Activated naive CD4-positive, alpha-beta T cell (primary cell): ENCODE results near the gene OST4.
"Not testable (repeated sequence)": the region's sequence is repeated elsewhere in the genome, so short reads cannot be mapped to it uniquely, and the experiment has no call there.

Source experiments
- DNase-seq, 4 experiments: peaks; one replicate each; lab custom pipeline; 2025; lab: John Stamatoyannopoulos, UW

The OST4 gene

DNA sequence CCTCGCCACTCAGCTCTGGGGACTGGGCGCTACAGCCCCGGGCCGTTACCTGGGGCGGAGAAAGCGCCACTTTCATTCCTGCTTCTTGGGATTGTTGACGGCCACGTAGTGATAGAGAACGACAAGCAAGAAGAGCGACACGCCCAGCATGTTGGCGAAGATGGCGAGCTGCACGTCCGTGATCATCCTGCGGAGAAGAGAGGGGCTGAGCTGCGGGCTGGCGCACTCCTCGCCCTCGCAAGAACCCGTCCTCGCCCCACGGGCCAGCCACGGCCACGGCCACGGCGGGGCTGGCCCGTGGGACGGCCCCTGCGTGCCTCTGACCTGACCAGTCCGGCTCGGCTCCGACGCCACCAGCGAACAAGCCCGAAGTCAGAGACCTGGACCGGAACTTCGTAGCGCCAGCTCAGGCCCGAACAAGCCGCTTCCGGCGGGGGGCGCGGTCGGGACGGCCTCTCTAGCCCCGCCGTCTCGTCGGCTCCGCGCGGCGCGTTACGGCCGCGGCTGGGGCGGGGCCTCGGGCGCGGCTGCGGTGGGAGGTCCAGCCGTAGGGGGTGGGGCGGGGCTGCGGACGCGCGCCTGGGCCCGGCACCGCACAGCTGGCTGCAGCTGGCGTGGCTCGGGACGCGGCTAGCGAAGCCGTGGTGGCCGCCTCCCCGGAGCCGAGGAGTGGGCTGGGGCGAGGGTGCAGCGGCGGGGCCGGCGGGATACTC, at the start of gene OST4:
OST4 (minus strand) TSS at position 378 of the 713 bp plus-strand sequence.
- DNase-seq: peak; percentile 50 to 88 (median 74)

DNA sequence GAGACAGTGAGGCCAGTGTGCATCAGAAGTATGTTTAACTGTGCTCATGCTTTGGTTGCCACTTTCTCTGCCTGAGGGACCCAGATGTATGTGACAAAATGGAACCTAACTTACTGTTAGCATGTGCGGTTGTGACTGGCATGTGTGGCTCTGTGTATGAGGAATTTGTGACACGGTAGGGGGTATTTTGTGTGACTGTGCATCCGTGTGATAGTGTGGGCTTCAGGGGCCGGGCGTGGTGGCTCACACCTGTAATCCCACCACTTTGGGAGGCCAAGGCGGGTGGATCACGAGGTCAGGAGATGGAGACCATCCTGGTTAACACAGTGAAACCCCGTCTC, 47.8 kb upstream of the OST4 start:
- not testable (repeated sequence) for DNase-seq

DNA sequence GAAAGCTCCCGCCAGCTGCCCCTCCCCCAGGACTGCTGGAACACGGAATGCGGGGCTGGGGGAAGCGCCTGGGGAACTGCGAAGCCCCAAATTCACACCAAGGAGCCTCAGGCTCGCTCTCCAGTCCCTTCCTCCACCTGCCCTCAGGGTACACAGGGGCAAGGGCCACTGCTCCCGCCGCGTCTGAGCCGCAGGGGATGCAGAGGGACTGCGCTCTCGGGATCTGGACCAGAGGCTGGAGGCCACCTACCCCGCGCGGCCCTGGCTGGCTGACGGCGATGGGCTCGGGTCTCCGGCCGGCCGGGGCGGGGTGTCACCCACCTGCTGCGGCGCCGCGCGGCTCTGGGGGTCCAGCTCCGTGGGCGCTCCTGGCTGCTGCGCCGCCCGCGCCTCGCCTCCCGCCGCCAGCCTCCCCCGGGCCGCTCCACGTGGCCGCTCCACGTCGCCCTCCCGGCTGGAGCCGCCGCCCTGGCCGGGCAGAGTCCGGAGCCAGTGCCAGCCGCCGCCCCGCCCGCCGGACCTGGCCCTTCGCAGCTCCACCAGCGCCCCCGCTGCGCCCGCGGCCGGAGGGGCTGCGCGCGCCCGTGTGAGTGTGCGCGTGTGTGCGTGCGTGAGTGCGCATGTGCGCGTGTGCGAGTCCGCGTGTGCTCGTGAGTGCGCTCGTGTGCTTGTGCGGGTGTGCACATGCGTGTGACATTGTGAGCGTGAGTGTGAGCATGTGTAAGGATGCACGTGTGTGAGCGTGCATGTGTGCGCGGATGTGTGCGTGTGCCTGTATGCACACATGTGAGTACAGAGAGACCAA, 47.3 kb upstream of the OST4 start, which contains the start of gene CGREF1:
CGREF1 (minus strand) TSS at position 604 of the 805 bp plus-strand sequence. CDS start 14,762 bp downstream, outside the sequence.
- no peak for DNase-seq

DNA sequence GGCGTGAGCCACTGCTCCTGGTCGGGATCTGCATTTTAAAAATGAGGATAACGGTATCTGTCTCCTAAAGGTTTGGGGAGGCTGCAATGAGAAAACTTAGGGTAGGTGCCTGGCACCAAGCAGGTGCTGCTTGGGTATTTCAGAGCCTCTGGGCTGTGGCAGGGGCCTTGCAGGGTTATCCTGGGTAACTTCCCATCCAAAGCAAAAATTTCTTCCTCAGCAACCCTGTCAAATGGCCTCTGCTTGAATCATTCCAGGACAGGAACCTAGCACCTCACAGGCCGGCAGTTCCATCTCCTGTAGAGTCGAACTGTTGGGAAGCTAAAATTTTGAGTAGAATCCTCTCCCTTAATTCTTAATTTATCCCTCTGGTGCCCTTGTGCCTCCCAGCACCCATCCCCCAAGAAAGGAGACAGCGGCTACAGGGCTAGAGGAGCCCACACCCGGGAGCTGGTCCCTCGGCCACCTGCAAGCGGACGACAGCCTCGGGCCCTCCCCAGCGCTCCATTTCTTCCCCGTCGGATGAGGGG, 46.6 kb upstream of the OST4 start:
- no peak for DNase-seq

DNA sequence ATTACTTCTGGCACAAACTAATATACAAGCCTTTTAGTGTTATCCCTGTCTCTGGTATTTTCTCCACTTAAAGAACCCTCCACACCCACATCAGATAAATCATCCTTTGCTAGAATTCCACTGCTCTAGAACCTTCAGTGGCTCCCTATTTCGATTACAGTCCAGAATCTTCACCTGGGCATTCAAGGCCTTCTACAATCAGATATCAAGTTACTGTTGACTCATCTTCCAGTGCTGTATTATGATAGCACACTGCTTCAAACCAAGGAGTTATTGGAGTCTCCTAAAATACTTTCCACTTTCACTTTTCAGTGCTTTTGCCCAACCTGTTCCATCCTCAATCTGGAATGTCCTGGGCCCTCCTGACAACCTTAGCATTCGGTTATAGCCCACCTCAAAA, 44.1 kb upstream of the OST4 start:
- DNase-seq: no peak

DNA sequence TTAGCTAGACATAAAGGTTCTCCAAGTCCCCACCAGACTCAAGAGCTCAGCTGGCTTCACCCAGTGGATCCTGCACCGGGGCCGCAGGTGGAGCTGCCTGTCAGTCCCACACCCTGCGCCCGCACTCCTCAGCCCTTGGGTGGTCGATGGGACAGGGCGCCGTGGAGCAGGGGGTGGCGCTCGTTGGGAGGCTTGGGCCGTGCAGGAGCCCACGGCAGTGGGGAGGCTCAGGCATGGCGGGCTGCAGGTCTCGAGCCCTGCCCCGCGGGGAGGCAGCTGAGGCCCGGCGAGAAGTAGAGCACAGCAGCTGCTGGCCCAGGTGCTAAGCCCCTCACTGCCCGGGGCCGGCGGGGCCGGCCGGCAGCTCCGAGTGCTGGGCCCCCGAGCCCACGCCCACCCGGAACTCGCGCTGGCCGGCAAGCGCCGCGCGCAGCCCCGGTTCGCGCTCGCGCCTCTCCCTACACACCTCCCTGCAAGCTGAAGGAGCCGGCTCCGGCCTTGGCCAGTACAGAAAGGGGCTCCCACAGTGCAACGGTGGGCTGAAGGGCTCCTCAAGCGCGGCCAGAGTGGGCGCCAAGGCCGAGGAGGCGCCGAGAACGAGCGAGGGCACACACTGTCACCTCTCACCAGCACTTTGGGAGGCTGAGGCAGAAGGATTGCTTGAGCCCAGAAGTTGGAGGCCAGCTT, 40.1 kb upstream of the OST4 start:
- not testable (repeated sequence) for DNase-seq

DNA sequence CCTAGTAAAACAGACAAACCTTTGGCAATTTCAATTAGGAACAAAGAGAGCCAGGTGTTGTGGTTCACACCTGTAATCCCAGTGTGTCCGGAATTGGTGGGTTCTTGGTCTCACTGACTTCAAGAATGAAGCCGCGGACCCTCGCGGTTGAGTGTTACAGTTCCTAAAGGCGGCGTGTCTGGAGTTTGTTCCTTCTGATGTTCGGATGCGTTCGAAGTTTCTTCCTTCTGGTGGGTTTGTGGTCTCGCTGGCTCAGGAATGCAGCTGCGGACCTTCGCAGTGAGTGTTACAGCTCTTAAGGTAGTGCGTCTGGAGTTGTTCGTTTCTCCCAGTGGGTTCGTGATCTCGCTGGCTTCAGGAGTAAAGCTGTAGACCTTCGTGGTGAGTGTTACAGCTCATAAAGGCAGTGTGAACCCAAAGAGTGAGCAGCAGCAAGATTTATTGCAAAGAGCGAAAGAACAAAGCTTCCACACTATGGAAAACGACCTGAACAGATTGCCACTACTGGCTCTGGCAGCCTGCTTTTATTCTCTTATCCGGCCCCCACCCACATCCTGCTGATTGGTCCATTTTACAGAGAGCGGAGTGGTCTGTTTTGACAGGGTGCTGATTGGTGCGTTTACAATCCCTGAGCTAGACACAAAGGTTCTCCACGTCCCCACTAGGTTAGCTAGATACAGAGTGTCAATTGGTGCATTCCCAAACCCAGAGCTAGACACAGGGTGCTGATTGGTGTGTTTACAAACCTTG, 39.3 kb upstream of the OST4 start:
- DNase-seq: not testable (repeated sequence)

DNA sequence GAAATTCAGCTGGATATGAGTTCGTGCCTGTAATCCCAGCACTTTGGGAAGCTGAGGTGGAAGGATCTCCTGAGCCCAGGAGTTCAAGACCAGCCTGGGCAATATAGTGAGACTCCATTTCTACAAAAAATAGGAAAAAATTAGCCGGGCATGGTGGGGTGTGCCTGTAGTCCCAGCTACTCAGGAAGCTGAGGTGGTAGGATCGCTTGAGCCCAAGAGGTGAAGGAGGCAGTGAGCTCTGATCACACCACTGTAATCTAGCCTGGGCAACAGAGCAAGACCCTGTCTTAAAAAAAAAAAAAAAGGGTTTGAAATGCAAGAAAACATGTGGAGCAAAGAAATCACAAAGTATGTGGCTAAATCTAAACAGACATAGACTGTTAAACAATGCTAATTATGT, 37.6 kb upstream of the OST4 start:
- DNase-seq: no peak

DNA sequence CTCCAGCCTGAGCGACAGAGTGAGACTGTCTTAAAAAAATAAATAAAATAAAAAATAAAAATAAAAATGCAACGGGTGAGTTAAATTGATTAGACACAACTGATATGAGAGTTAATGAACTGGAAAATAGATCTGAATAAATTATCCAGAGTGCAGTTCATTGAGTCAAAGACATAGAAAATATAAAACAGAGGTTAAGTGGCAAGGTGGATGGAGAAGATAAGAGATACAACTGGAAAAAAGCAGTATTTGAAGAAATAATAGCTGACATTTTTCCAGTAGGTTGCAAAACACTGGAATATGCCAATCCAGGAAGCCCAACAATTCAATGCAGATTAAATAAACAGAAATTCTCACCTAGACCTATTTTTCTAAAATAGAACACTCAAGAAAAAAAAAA, 36.8 kb upstream of the OST4 start:
- DNase-seq: no peak

DNA sequence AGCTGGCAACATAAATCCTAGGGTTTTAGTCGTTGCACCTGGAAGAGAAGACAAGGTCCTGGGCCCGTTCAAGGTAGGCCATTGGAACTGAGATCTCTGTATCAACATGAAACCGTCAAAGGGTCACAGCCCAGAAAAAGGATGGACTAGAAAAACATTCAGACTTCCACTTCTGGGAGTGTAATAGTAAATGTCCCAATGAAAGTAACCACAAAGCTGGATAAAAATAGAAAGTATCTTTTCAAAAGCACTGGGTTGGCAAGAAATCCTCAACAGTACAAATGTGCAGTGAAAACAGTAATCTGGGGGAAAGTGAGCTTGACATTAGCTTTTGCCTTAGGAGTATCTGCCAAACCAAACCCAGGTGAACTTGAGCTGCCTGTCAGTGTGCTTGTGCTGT, 34.5 kb upstream of the OST4 start:
- DNase-seq: no peak

DNA sequence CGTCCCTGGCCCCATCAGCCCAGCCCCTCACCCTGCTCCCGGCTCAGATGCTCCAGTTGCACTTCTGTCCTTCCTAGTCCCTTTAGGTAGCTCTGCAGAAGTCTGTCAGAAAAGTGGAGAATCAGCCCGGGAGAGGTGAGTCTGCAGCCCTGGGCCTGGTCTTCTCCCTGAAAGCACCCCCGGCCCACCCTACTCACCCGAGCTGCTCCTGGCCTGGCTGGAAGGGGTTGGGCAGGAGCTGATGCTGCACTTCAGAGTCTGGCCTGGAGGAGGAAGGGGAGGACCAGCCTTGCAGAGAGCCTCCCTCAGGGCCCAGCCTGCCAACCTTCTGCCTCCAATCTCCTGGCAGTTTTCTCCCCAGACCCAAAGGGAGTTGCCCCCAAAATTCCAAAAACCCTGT, 30.9 kb upstream of the OST4 start:
- DNase-seq: no peak

DNA sequence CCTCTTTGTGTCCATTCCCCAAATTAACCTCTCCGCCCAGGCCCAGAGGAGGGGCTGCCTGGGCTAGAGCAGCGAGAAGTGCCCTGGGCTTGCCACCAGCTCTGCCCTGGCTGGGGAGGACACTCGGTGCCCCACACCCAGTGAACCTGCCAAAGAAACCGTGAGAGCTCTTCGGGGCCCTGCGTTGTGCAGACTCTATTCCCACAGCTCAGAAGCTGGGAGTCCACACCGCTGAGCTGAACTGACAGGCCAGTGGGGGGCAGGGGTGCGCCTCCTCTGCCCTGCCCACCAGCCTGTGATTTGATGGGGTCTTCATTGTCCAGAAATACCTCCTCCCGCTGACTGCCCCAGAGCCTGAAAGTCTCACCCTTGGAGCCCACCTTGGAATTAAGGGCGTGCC, 28.6 kb upstream of the OST4 start:
- DNase-seq: no peak

DNA sequence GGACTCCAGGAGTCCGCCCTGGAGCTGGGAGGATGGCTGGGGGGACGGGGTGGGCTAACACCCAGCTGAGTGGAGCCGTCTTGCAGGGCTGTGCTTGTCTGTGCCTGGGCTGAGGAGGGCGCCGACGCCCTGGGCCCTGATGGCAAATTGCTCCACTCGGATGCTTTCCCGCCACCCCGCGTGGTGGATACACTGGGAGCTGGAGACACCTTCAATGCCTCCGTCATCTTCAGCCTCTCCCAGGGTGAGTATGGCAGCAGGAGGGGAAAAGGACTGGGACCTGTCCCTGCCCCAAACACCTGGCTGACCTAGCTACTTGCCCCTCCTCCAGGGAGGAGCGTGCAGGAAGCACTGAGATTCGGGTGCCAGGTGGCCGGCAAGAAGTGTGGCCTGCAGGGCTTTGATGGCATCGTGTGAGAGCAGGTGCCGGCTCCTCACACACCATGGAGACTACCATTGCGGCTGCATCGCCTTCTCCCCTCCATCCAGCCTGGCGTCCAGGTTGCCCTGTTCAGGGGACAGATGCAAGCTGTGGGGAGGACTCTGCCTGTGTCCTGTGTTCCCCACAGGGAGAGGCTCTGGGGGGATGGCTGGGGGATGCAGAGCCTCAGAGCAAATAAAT, 28.0 kb upstream of the OST4 start:
- no peak for DNase-seq

DNA sequence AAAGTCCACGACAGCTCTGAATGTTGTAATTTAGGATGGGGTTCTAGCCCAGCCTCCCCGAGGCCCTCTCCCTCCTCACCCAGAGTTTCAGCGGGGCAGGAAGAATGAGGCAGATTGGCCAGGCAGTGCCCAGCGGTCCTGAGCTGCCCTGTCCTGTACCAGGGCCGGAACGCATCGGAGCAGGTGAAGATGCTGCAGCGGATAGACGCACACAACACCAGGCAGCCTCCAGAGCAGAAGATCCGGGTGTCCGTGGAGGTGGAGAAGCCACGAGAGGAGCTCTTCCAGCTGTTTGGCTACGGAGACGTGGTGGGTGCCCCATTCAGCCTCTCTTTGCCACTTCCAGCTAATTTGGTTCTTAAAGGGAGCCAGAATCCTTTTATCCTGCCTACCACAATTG, 25.9 kb upstream of the OST4 start:
- DNase-seq: no peak

DNA sequence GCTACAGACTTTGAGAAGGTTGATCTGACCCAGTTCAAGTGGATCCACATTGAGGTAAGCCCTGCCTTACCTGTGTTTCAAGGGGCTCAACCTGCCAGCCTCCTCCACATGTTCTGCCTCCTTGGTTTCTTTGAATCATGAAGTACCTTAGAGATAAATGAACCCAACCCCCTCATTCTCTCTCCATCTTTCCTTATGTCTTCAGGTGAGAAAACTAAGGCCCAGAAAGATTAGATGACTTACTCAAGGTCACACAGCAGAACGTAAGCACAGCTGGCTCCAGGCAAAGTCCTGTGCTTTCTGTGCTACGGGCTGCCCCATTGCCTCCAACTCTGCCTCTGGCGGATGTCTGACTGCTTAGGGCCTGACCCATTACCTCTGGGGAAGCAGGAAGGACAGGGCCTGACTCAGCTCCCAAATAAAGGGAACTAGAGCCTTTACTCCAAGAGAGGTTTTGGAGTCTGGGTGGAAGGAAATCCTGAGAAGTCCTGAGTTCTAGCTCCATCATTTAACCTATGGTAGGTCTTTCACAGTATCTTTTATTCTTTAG, 25.4 kb upstream of the OST4 start:
- DNase-seq: no peak

DNA sequence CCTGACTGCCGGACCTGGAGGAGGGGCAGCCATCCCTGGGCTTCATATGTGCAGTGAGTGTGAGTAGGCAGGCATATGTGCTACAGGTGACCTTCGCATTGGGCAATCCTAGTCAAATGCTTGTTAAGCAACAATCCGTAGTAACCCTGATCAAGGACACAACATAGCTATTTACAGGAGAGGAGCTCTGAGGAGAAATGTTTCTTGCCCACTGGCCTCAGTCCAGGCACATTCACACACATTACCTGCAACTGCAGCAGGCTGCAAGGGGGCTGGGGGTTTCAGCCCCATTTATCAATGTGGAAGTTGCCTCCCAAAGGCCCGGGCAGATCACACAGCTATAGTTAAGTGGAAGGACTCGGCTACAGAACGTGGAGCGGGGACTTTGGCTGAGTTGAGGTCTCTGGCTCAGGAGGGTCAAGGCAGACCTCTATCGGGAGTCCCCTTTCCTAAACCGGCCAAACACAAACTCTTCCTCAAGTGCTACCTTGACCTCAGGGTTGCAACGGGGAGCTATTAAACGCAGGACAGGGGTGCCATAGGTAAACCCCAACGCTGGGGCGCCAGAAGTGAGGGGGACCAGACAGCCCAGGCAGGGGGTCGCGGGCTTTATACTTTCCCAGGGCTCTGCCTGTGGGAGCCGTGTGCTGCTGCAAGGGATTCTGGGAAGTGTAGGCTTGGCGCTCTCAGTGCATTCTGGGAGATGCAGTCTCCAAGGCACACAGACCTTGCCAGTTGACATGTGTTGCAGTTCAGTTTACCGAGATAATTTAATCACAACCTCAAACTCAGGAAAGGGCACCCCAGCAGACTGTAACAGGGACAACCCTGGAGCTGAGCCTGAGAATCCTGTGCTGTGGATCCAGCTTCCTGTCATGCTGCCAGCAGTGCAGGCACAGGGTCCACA, 24.5 kb upstream of the OST4 start:
- DNase-seq: peak in 1 of 4 experiments; percentile 13

DNA sequence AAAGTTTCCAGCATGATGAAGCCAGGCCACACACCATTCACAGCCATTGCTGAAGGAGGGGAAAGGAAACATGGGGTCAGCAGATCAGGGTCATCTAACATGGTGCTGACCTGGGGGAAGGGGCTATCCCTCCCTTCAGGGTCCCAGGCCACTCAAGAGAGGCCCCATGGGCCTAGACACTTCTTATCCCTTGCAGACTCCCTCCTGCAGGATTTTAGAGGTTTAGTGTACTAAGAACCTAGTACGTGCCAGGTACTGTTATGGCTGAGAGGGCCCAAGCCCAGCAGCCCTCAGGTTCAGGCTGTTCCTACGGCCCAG, 23.9 kb upstream of the OST4 start:
- no peak for DNase-seq

DNA sequence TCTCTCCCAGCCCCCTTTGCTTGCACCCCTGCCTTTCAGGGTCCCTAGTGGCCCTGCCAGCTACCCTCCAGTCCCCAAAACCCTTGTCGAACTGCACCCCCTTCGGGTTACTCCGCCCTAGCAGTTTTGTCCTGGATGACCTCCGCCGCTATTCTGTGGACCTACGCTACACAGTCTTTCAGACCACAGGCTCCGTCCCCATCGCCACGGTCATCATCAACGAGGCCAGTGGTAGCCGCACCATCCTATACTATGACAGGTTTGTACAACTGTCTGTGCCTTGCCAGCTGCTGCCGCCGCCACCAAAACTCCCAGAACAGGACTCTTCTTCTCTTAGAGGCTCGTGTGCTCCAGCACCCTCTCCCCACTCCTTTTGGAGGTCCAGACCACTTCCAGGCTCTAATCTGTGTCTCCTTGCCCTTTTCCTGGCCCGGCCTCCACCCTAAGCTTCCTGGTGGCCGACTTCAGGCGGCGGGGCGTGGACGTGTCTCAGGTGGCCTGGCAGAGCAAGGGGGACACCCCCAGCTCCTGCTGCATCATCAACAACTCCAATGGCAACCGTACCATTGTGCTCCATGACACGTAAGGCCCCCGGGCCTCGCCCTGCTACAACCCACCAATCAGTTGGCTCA, 23.0 kb upstream of the OST4 start:
- DNase-seq: no peak

DNA sequence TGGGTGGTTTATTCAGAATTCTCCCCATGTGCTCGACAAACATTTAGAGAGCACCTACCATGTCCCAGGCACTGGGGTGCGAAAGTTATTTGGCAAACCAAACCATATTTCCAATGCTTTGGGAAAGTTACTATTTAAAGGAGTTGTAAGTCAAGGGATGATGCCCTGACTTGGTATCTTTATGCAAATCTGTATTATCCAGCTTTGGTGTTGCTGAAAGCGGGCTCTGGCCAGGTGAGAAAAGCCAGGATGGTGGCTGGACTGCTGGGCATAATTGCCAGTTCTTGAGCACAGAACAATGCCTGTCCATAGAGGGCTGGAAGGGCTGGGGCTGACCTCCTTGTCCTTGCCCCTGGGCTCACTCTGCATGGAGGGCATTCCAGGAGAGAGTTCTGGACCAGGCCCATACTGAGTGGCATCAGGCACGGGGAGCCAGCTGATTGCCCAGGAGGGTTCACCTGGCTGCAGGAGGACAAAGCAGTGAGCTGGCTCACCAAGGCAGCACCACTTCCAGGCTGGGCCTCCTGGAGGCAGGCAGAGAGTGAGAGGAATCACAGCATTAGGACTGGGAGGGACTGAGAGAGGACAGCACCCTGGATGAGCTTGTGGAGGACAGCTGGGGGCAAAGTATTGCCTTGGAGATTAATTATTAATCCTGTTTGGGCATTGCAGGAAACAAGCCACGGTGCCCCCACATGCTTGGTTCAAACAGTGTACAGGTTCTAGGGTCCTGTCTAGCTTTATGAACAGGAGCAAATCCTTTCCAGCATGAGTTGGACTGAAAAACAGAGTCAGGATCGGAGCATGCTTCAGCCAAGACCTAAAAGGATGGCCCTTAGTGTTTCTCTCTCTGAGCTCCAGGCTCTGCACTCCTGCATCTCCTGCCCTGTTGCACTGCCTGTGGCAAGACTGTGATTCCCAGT, 22.2 kb upstream of the OST4 start:
- DNase-seq: no peak
